IPS-20b (cell line): ENCODE results near the gene PSMD13.
"Not testable (repeated sequence)": the region's sequence is repeated elsewhere in the genome, so short reads cannot be mapped to it uniquely, and the experiment has no call there.

Experiments used
- H3K27ac ChIP-seq: one replicate; pipeline ENCODE4 v1.5.1; 2013; ENCODE audit warnings: low read length
- H3K27me3 ChIP-seq: 2 replicates; pipeline ENCODE4 v1.6.1; 2013; ENCODE audit warnings: mild to moderate bottlenecking, low read length, inconsistent platforms; ENCODE audit not compliant: insufficient read depth
- H3K36me3 ChIP-seq: 2 replicates; pipeline ENCODE4 v1.6.1; 2013; ENCODE audit warnings: low read depth, mild to moderate bottlenecking, inconsistent platforms, low read length, moderate library complexity; ENCODE audit not compliant: insufficient read depth
- H3K4me1 ChIP-seq: 2 replicates; pipeline ENCODE4 v1.6.1; 2013; ENCODE audit warnings: mild to moderate bottlenecking, control low read depth, inconsistent platforms, low read length, moderate library complexity; ENCODE audit not compliant: insufficient read depth
- H3K4me3 ChIP-seq: 2 replicates; pipeline ENCODE4 v1.5.1; 2013; ENCODE audit warnings: mild to moderate bottlenecking, low read length, inconsistent platforms
- H3K9ac ChIP-seq: 2 replicates; pipeline ENCODE4 v1.6.1; 2013; ENCODE audit warnings: low read depth, mild to moderate bottlenecking, inconsistent platforms, low read length, moderate library complexity
- H3K9me3 ChIP-seq: 2 replicates; pipeline ENCODE4 v1.6.1; 2013; ENCODE audit warnings: mild to moderate bottlenecking, low read depth, low read length, inconsistent platforms; ENCODE audit not compliant: insufficient read depth

The PSMD13 gene

GRCh38 chr11:282630-283360, 46.0 kb downstream of the PSMD13 start:
- no peaks in the 10 kb centered on the region for H3K4me1 ChIP-seq
- no peaks in the 10 kb centered on the region for H3K9me3 ChIP-seq
- H3K9ac ChIP-seq, result no peak overlapping the region
- no peak overlapping the region for H3K27ac ChIP-seq
- H3K4me3 ChIP-seq, result no peak overlapping the region
- H3K27me3 ChIP-seq, result peaks cover 62% of the 10 kb centered on the region
- no peaks in the 10 kb centered on the region for H3K36me3 ChIP-seq

- Histone ChIP-seq H3K9me3 (no peaks in the 10 kb centered on the region), H3K9ac (no peak overlapping the region), H3K27ac (no peak overlapping the region), H3K4me1 (peaks cover 3% of the 10 kb centered on the region; the same call in 1 of the 2 replicates), H3K4me3 (no peak overlapping the region), H3K27me3 (peaks cover 62% of the 10 kb centered on the region), H3K36me3 (no peaks in the 10 kb centered on the region)
Observed at GRCh38 chr11:283405-284104, 46.8 kb downstream of the PSMD13 start.

- Histone ChIP-seq H3K36me3 (no peaks in the 10 kb centered on the region), H3K9ac (no peak overlapping the region), H3K9me3 (no peaks in the 10 kb centered on the region), H3K27me3 (peaks cover 56% of the 10 kb centered on the region), H3K27ac (no peak overlapping the region), H3K4me3 (no peak overlapping the region), H3K4me1 (peaks cover 3% of the 10 kb centered on the region; the same call in 1 of the 2 replicates)
Observed at GRCh38 chr11:284105-285020, 47.6 kb downstream of the PSMD13 start.

GRCh38 chr11:285021-285893, 48.5 kb downstream of the PSMD13 start:
- H3K4me3 ChIP-seq, result no peak overlapping the region
- H3K4me1 ChIP-seq, result peaks cover 3% of the 10 kb centered on the region; the same call in 1 of the 2 replicates
- no peak overlapping the region for H3K9ac ChIP-seq
- no peak overlapping the region for H3K27ac ChIP-seq
- no peaks in the 10 kb centered on the region for H3K9me3 ChIP-seq
- no peaks in the 10 kb centered on the region for H3K36me3 ChIP-seq
- peaks cover 47% of the 10 kb centered on the region for H3K27me3 ChIP-seq

- Histone ChIP-seq H3K4me1 (peaks cover 3% of the 10 kb centered on the region; the same call in 1 of the 2 replicates), H3K27me3 (peaks cover 41% of the 10 kb centered on the region), H3K27ac (no peak overlapping the region), H3K9me3 (no peaks in the 10 kb centered on the region), H3K9ac (no peak overlapping the region), H3K4me3 (no peak overlapping the region), H3K36me3 (no peaks in the 10 kb centered on the region)
Observed at GRCh38 chr11:285894-286220, 49.1 kb downstream of the PSMD13 start.

- H3K27me3 ChIP-seq, result peaks cover 28% of the 10 kb centered on the region
- not testable (repeated sequence) for H3K4me3 ChIP-seq, H3K9me3 ChIP-seq, H3K27ac ChIP-seq, H3K4me1 ChIP-seq, H3K36me3 ChIP-seq, H3K9ac ChIP-seq
Observed at GRCh38 chr11:286977-287820, 50.4 kb downstream of the PSMD13 start.

- Histone ChIP-seq H3K9me3 (no peaks in the 10 kb centered on the region), H3K4me1 (peaks cover 3% of the 10 kb centered on the region; the same call in 1 of the 2 replicates), H3K27me3 (peaks cover 21% of the 10 kb centered on the region), H3K36me3 (0 out of 2 replicates have a peak, but pooled peaks cover 3% of the 10 kb centered on the region), H3K4me3 (peak overlapping the region; percentile 62), H3K27ac (no peak overlapping the region), H3K9ac (peak overlapping the region; percentile 53; the same call in 1 of the 2 replicates)
Observed at GRCh38 chr11:287821-288477, 51.2 kb downstream of the PSMD13 start.

GRCh38 chr11:288478-289397, 52.0 kb downstream of the PSMD13 start, which contains the start of gene PGGHG:
PGGHG (plus strand) TSS chr11:289126; CDS start chr11:289817, 691 bp downstream.
- H3K27ac ChIP-seq, result no peak within 1 kb of the TSS
- peak within 1 kb of the TSS; percentile 62 for H3K4me3 ChIP-seq
- H3K4me1 ChIP-seq, result peaks cover 3% of the 10 kb centered on the region; the same call in 1 of the 2 replicates
- H3K9ac ChIP-seq, result peak within 1 kb of the TSS; percentile 53; the same call in 1 of the 2 replicates
- no peaks in the 10 kb centered on the region for H3K9me3 ChIP-seq
- H3K36me3 ChIP-seq, result peaks cover 9% of the 10 kb centered on the region
- peaks cover 19% of the 10 kb centered on the region for H3K27me3 ChIP-seq

- Histone ChIP-seq H3K9ac (peak overlapping the region; percentile 48; the same call in 1 of the 2 replicates), H3K36me3 (peaks cover 13% of the 10 kb centered on the region), H3K9me3 (no peaks in the 10 kb centered on the region), H3K4me1 (peaks cover 3% of the 10 kb centered on the region; the same call in 1 of the 2 replicates), H3K27ac (no peak overlapping the region), H3K4me3 (peak overlapping the region; percentile 52; the same call in 1 of the 2 replicates), H3K27me3 (peaks cover 19% of the 10 kb centered on the region)
Observed at GRCh38 chr11:289398-289711, 52.6 kb downstream of the PSMD13 start.
